ENCODE results near the gene TMBIM1. TPM values are rescaled to one million over a fixed set of nuclear protein-coding genes. Genes with fewer than 3 reads are reported as not detected.

Gene TMBIM1
- total and polyA plus RNA-seq, 9 of the 15 experiments (the other 6 are each of a cell fraction or from before 2014, with no cell fraction given): 14.2 to 105 (median 47.0) TPM

- TF ChIP-seq UBTF (IDR thresholded peaks at IDR 0.05; ENCODE audit: borderline replicate concordance in 1 of 2, low read depth in 2 of 2, low read length in 2 of 2): peak in 1 of 2 experiments; percentile 79; a peak in 2 of 4 replicates
- peak; percentile 75 for TF ChIP-seq HMGN3 (IDR thresholded peaks at IDR 0.05; ENCODE audit: borderline replicate concordance, extremely low read depth, insufficient read length, low read depth, low read length)
- TF ChIP-seq CBX5 (IDR thresholded peaks at IDR 0.05; ENCODE audit: borderline replicate concordance, low read depth): no peak
These were observed at the start of gene TMBIM1 (continued) for GRCh38 chr2:218292048-218293014.

- FAIRE-seq (no peak), DNase-seq (ENCODE audit: extremely low read depth in 1 of 4, low spot score in 3 of 4) (no peak), ATAC-seq (no peak)
- no peak overlapping the region for H2AFZ ChIP-seq (ENCODE audit: low read depth, low read length)
- in situ Hi-C loops (cut with MboI) (no loop called here), intact Hi-C loops (cut with micrococcal nuclease) (no loop called here)
- no peak overlapping the region for H3K27ac ChIP-seq (ENCODE audit: extremely low read depth, low read depth, low read length)
- no peak overlapping the region for H3K4me3 ChIP-seq
- peaks cover 15% of the 10 kb centered on the region; the same call in 1 of the 3 replicates for H3K36me3 ChIP-seq (ENCODE audit: control insufficient read depth, insufficient read depth, low read length)
- H3K79me2 ChIP-seq (ENCODE audit: control insufficient read depth, insufficient read depth, low read length): no peaks in the 10 kb centered on the region
- POLR2A ChIA-PET: no interaction called here
- no peaks in the 10 kb centered on the region for H3K9me1 ChIP-seq (ENCODE audit: control insufficient read depth, insufficient read depth, low read length)
- H3K27me3 ChIP-seq (ENCODE audit: control insufficient read depth in 2 of 2, insufficient read depth in 2 of 2, low read length in 2 of 2): no peaks in the 10 kb centered on the region
- no peaks in the 10 kb centered on the region for H4K20me1 ChIP-seq (replicated peaks; ENCODE audit: control insufficient read depth, insufficient read depth, low read length)
- CTCF ChIA-PET (ENCODE audit: low intra/inter-chr PET ratio): no interaction called here
- H3K4me2 ChIP-seq (ENCODE audit: insufficient read depth, low read length): no peak overlapping the region
- H3K9ac ChIP-seq (ENCODE audit: insufficient read depth in 1 of 2, low read depth in 2 of 2, low read length in 2 of 2): no peak overlapping the region
- 89% methylated on average over 6 of the region's 8 CpGs for WGBS (ENCODE audit: insufficient coverage, low coverage, missing lambda C conversion rate)
- peaks cover 0 to 8% of the 10 kb centered on the region in 2 experiments; a peak in 2 of 5 replicates for H3K4me1 ChIP-seq (replicated peaks in 1 of 2; ENCODE audit: control insufficient read depth in 2 of 2, insufficient read depth in 2 of 2, low read length in 2 of 2)
- H3K9me3 ChIP-seq (replicated peaks; ENCODE audit: control insufficient read depth, insufficient read depth, low read depth, low read length): no peaks in the 10 kb centered on the region
- BruUV-seq (replicated peaks): no TSS peak
- TF ChIP-seq RNF219 (CRISPR knock-in tag; IDR thresholded peaks at IDR 0.05) (no peak), GTF2E2 (tag; IDR thresholded peaks at IDR 0.05) (no peak), U2AF2 (optimal IDR thresholded peaks at IDR 0.05; ENCODE audit: low read depth, low read length) (no peak), PRDM10 (IDR thresholded peaks at IDR 0.05; ENCODE audit: partially characterized antibody) (no peak), CREB5 (CRISPR knock-in tag; IDR thresholded peaks at IDR 0.05) (no peak)
These were observed 49.1 kb upstream of the TMBIM1 start for GRCh38 chr2:218341381-218341780.
